GM18502 (cell line): Measurements from ENCODE around the gene PKIG.

Experiments used
- ATAC-seq: cut with Tn5 transposase; IDR thresholded peaks from one replicate; pipeline ENCODE4 v1.9.1; 2021; ENCODE audit warnings: mild to moderate bottlenecking; ENCODE audit not compliant: unreplicated experiment, poor library complexity

Gene PKIG

DNA sequence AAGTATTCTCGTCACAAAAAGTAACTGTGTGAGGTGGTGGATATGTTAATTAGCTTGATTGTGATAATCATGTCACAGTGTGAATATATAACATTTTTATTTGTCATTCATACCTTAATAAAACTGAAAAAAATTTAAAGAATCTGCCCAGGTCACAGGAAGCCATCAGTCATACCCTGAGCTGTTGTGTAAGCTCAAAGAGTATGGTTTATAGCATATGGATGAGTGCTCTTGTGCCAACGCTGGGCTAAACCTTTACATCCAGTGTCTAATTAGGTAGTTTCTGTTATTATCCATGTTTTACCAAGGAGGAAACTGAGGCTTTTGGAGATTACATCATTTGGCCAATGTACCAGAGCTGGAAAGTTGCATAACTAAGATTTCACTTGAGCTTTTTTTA, 11.4 kb downstream of the PKIG start:
- ATAC-seq: no peak

- peak; percentile 62 for ATAC-seq
Measured at GRCh38 chr20:44594730-44595129, 12.4 kb downstream of the PKIG start.

- no peak for ATAC-seq
Measured at GRCh38 chr20:44596010-44596409, 13.6 kb downstream of the PKIG start.

DNA sequence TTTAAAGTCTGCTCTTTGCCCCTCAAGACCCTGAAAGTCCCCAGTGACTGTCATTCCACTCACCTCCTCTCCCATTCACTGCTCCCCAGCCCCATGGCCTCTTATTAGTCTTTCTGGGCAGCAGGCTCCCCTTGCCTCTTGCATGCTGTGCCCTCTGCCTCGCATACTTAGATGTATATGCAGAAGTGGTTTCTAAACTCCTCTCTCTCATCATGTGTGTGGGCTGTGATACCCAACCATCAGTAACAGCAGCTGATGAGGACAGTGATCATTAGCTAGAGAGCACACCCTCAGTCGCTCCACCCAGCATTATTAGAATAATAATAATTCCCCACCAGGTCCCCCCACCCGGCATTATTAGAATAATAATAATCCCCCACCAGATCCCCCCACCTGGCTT, 14.5 kb downstream of the PKIG start:
- ATAC-seq: no peak

GRCh38 chr20:44597516-44597915, 15.1 kb downstream of the PKIG start:
- ATAC-seq: no peak

GRCh38 chr20:44597930-44598329, 15.6 kb downstream of the PKIG start:
- ATAC-seq: no peak

DNA sequence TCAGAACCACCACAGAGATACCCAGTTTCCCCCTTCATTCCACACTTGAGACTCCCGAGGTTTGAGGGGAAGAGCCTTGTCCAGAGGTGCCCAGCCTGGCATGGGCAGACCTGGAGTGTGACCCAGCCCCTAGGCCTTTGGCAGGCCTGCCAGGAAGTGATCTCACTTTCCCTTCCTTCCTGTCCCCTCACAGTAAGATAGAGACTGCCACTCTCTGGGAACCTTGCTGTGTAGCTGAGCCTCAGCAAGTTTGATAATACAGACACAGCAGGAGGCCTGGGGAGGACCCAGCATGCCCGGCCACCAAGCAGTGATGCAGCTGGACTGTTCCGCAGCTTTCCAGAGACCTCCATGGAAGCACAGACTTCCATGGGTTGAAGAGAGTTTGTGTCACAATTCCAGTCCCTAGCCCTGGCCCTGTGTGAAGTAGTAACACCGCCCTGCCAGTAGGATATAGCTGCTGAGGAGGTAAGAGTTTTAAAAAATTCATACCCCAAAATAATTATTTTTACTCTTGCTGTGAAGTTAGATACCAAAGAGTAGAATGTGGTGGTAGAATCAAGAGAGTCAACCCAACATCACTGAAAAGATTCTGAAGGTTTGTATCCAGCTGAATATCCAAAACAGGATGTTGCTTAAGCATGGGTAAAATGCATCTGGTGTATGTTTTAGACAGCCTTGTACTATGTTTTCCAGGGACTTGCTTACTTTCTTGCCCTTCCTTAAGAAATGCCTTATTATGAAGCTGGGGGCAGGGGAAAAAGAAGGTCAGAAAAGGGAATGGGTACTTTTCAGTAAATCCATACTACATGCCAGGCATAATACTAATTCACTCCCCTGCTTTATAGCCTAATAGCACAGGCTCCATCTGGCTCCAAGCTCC, 16.3 kb downstream of the PKIG start:
- ATAC-seq: peak; percentile 64

DNA sequence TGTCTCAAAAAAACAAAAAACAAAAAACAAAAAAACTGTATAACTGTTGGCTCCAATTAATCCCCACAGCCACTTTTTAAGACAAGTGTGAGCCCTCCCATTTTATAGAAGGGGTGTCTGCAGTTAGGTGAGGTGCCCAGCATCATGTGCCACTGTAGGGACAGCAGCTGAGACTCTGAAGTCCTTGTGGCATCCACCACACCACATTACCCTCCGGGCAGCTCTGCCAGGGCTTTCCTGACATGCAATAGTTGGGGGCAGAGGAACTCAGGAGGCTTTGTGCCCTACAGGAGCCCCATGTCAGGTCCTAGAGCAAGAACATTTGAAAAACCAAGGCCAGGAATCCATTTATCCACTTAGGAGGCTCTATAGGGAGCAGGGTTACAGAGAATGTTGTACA, 17.3 kb downstream of the PKIG start:
- no peak for ATAC-seq

- ATAC-seq: no peak
Measured at GRCh38 chr20:44600301-44600700, 17.9 kb downstream of the PKIG start.

GRCh38 chr20:44600758-44601201, 18.4 kb downstream of the PKIG start:
- ATAC-seq: no peak

GRCh38 chr20:44601236-44601671, 18.9 kb downstream of the PKIG start:
- no peak for ATAC-seq

- ATAC-seq: no peak
Measured at GRCh38 chr20:44601801-44602204, 19.4 kb downstream of the PKIG start.

GRCh38 chr20:44603327-44603726, 20.9 kb downstream of the PKIG start:
- no peak for ATAC-seq

- ATAC-seq: no peak
Measured at GRCh38 chr20:44606725-44607441, 24.5 kb downstream of the PKIG start.

DNA sequence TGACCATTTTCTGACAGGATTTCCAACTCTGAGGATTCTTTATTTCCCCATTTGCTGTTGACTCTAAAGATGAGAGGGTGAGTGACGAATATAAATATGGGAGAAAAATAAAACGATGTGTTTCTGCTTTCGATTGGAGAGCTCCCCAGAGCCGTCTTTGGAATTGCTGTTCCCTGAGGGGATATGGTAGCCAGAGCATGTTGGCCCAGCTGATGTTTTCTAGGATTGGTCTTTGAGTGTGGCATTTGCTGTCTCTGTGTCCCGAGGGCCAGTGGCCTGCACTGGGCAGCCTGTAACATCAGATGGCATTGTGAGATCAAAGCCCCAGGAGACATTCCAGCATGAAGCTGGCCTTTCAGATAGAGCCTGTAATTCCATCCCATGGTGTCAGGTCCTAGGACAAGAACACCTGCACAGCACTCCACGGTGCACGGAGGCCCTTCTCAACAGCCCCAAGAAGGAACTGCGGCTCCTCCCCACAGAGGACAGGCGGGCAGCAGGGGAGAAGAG, 26.7 kb downstream of the PKIG start:
- ATAC-seq: no peak

GRCh38 chr20:44609516-44610312, 27.3 kb downstream of the PKIG start:
- peak; percentile 84 for ATAC-seq

GRCh38 chr20:44610313-44610962, 28.1 kb downstream of the PKIG start:
- ATAC-seq: no peak

GRCh38 chr20:44613575-44613974, 31.2 kb downstream of the PKIG start:
- no peak for ATAC-seq

GRCh38 chr20:44614525-44614924, 32.1 kb downstream of the PKIG start:
- no peak for ATAC-seq

DNA sequence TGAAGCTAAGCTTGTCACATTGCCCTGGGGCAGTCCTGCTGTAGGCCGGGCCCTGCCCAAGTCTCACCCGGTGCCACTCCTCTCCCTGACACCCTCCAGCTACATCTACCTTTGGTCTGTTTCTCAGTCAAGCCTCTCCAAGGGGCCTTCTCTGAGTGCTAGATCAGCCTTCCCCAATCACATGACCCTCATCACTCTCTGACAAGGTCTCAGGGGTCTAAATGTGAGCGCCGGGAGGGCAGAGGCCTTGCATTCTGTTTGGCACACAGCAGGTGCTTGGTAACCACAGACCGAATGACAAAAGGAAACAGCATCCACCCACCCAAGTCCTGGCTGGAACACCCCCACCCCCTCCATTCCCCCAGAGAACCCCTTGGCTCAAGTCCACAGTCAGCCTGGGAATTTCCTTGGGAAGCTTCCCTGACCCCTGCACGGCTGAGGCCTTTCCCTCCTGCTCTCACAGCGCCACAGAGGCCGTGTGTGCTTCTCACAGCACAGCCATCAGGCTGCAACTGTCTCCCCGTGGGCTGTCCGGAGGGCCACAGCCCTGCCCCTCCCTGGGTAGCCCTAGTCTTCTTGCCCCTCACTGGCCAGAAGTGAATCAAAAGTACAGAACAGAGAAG, 32.9 kb downstream of the PKIG start:
- no peak for ATAC-seq
